ENCODE measurements around the gene ANKRD35.

ANKRD35 gene

DNA sequence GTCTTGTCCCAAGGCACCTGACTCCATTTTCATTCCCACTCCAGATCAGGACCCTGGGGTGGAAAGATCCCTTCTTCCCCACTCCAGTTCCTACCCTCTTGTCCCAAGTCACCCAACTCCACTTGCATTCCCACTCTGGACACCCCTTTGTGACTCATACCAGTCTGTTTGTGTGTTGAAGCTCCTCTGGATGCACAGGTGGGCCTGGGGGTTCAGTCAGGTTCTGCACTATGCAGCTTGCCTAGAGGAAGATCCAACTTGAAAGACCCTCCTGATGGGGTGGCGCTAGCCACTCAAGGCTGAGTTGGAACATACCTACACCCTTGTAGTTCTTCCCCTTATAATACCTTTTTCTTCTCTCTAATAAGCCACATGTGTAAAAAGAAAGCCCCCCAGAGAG, 9.8 kb upstream of the ANKRD35 start:
- no peak for DNase-seq

DNA sequence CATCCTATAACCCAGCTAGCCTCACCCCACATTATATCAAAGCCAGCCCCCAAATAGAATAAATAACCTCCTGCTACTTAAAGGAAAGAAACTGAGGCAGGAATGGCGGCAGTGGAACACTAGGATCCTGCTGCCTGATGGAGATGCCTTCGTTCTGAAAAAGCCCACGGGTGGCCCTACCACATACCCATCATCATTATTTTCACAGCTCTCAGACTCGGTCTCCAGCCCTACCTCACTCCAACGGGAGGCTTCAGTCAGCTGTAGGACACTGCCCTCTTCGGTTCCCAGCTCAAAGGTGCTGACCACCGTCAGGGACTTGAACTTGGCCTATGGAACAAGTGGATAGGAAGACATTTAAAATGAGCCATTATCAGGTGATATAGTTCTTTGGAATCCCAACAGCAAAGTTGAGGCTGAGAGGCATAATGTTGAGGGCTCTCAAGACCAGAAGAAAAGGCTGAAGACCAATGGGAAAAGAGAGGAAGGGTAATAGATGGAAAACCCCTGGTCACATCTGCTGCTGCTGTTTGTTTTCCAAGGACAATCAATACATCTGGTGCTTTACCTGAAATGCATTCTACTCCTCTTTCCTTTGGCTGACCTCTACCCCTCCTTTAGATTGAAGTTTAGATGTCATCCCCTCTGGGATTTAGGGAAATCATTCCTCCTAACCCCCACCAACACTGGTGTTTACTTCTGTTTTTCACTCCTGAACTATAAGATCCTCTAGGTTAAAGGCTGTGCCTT, 7.8 kb upstream of the ANKRD35 start:
- DNase-seq: no peak

DNA sequence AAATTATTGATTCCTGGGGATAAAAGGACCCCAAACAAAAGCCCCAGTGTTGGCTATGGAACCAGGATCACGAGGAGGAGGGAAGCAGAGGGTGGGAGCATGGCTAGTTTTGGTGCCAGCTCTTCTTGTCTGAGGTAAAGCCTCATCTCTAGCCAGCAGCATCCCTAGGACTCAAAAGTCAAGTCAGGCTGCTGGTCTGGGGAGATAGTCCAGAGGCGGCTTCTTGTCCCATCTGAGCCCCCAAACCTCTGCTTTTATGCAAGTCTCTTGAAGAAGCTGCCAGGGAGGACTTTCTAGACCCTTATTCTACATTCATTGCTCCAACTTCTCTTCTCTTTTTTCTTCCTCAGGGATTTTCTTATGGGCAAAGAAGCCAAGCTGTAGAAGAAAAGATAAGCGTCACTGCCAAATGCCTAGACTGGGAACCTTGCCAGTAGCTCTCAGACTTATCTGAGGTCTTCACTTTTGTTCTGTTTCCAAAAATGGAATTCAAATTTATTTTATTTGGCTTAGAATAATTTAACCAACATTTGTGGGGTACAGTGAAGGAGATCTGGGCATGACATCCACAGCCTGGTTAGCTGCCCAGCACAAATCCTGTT, 6.9 kb upstream of the ANKRD35 start:
- no peak for DNase-seq

- DNase-seq: peak; percentile 94
Measured at GRCh38 chr1:145891587-145892485, 6.2 kb upstream of the ANKRD35 start.

DNA sequence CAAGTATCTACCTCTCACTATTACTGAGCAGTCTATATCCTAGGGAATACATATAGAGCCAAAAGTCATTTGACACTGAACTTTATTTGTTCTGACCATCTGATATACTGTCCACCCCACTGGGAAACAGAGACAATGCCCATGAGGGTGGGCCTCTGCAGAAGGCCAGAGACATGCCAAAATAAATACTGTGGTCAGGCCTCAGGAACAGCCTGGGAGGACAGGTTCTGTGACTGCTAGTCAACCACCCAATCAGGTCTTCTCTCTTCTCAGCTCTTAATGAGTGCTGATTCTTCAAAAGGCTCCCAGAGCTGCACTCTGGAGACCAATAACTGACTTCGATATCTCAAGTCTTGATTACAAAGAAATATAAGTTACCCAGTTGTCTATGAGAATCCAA, 5.5 kb upstream of the ANKRD35 start:
- no peak for DNase-seq

- DNase-seq: no peak
Measured at GRCh38 chr1:145889722-145890121, 4.1 kb upstream of the ANKRD35 start.

DNA sequence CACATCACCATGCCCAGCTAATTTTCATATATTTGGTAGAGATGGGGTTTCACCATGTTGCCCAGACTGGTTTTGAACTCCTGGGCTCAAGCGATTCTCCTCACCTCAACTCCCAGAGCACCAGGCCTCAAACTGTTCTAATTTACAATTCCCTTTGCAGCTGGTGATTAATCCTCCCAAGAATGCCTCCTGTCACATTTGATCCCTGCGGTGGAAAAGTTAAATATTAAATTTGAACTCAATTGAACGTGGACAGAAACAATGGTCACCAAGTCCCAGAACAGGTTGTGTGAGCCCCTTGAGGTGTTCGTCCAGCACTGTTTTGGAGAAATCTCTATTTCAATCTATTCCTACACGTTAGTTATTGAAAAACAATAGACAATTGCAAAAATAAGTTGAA, 2.0 kb upstream of the ANKRD35 start:
- no peak for DNase-seq

DNA sequence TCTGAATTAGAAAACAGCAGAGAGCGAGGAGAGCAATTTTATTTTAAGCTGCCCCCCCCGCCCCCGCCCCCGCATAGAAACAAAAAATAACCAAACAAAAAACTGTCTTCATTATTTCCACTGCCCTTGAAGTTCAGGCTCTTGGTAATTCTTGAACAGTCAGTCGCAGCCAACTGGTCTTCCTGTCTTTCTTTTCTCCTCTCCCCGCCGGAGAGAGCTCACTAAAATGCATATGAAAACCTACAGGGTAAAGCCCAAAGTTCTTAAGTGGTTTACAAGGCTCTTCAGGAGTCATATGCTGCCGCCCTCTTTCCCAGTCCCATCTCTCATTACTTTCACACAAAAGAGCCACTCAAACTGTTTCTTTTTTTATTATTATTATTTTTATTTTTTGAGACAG, 1.1 kb upstream of the ANKRD35 start:
- DNase-seq: no peak

DNA sequence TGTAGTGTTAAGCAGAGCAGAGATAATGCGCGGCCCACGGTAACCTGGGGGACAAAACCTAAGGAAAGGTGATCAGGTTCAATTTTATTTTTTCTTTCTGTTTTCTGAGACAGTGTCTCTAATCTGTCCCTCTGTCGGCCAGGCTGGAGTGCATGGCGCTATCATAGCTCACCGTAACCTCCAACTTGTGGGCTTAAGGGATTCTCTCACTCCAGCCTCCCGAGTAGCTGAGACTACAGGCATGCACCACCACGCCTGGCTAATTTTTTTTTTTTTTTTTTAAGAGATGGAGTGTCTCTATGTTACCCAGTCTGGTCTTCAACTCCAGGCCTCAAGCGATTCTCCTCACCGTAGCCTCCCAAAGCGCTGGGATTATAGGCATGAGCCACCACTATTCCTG, 724 bp upstream of the ANKRD35 start:
- DNase-seq: no peak

DNA sequence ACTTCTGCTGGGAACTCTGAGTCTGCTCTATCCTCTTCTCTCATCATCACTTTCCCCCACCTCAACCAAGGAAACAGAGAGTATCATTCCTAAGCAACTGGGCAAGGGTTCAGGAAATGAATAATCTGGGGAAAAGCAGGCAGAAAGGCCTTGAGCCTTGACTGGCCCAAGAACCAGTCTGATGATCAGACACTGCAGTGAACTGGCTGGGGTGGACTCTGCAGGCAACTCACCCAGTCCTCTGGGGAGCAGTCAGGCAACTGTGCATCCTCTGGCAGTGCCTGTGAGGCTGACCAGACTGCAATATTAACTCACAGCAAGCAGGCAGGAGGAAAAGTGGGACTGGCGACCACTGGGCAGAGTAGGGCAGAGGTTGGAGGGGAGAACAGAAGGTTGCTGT, 991 bp downstream of the ANKRD35 start:
- DNase-seq: no peak

GRCh38 chr1:145879775-145880174, 5.9 kb downstream of the ANKRD35 start:
- peak; percentile 67 for DNase-seq

DNA sequence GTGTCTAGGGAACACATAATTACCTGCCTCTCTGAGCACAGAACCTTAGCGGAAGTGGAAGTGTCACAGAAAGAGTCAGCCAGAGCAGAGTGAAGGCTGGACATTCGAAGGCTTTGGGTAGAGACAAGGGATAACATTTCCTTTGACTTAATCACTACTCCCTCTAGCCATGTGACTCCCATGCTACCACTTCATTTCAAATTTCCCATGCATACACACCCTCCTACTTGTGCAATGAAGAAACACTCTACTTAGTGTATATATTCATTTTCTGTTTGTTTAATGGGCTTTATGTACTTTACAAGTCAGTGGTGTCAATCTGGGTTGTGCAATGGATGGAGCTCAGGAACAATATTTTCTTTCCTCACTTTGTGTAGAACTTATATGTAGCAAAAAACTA, 6.9 kb downstream of the ANKRD35 start:
- DNase-seq: no peak

DNA sequence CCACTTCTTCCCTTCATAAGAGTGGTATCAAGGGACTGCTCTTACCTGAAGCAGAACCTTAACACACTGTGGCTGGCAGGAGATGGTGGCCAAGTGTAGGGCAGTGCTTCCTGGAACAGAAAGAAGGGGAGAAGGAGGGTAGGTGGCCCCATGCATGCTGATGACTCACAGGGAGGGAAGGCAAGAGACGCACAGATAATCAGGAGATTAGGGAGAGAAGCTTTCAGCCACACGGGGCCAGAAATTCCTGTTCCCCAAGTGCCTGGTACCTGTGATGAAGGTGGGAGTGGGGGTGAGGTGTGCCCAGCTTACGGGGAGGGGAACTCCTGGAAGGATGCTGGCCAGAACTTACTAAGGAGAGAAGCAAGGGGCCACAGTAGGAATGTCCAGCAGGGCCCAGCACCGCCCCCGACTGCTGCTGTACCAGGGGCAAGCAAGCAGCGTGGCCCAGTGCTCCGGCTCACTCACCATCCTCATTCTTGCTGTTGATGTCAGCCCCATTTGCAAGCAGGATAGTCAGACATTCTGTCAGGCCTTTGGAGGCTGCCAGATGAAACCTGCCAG, 7.7 kb downstream of the ANKRD35 start:
- no peak for DNase-seq

DNA sequence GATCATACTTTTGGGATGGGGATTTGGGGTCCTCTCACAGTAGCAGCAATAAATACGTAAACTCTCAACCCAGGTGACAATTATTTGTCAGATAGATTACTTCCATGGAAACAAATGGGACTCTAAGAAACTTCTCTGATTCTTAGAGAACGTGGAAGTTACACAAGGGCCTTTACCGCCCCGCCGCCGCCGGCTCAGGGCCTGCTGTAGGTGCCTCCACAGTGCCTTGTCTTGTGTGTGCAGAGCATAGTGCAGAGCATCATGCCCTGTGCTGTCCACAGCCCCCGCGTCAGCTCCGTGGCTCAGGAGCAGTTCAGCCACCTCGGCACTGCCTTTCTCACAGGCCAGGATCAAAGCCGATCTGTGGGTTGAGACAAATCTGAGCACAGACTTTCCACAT, 11.0 kb downstream of the ANKRD35 start:
- DNase-seq: no peak

GRCh38 chr1:145871994-145872924, 13.4 kb downstream of the ANKRD35 start:
- no peak for DNase-seq

DNA sequence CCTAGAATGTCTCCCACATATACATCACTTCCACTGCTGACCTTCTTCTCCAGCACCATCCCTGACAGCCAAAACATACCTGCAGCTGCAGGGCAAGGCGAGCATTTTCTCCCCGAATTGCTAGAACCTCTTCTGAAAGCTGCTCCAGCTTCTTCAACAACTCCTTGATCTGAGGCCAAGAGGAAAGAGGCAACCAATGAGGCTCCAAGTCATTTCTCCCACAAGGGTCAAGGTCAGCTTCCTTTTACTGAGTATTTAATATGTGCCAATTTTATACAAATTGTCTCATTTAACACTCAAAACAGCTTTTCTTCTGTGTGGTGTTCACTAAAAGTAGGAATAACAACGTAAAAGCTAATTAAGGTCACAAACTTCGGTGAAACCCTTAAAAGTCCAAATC, 17.4 kb downstream of the ANKRD35 start:
- DNase-seq: no peak

DNA sequence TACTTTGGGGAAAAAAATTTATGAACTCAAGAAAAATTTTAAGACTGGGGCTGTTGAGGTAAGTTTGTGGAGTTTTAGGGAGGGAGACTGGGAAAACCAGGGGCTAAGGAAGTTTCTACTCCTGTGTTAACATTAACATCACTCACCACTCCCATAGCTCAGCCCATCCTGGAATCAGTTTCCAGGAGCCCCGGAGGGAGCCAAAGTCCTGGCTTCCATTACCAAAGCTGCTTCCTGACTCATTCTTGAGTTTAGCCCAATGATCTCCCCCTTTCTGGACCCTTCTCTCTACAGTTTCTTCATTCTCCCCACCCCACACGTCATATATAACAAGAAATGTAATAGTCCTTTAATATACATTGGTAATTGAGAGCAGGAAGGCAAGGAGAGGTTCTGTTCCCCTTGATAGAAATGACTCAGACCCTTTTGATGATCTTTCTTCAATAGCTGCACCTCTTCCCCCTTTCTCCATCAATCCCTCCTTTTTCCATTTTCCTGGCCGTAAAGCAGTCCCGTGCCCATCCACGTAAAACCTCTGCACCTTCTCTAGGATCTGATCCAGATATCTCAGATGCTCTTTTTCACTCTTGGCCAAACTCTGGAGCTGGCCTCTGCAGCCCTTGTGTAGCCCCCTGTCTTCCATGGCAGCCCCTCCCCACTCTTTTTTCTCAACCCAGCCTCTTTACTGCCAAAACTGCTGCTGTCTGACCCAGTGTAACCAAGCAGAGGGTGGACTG, 22.2 kb downstream of the ANKRD35 start:
- DNase-seq: no peak

DNA sequence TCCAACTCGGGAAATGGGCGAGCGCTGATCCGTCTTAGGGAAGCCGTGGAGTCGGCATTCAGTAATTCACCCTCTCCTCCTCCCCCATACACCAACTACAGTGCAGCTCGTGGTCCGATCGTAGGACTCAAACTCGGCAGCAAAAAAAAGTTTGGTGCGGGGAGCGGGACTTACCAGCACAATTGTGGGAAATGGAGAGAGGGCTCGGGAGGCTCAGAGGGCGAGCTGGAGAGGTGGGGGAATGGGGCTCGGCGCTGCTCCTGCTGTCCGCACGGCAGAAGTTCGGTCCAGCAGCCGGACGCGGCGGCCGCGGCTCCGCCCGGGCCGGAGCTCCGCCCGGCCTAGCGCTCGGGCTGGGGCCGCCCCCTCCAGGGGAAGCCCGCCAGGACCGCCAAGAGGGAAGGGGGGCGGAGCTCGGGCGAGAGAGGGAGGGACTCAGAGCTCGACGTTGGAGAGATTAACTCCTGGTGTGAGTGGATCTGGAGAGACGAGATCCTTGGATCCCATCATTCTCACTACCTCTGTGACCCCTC, 26.1 kb downstream of the ANKRD35 start:
- peak; percentile 85 for DNase-seq

GRCh38 chr1:145858901-145859490, 26.7 kb downstream of the ANKRD35 start, which contains the start of gene PIAS3:
PIAS3 (minus strand) TSS chr1:145859081; CDS start chr1:145858990, 91 bp downstream.
- peak; percentile 93 for DNase-seq

GRCh38 chr1:145858238-145858900, 27.3 kb downstream of the ANKRD35 start:
- DNase-seq: peak; percentile 88

Measured in NCI-H2227 treated with DMSO at 0.1 percent for 48 hours (cell line).